AG09319 (cell line): ENCODE data around the gene PXK.
"Not testable (repeated sequence)": the region's sequence is repeated elsewhere in the genome, so short reads cannot be mapped to it uniquely, and the experiment has no call there.

ENCODE experiments used
- DNase-seq: peaks from one replicate; pipeline ENCODE4 v3.0.0-alpha.2; 2010; ENCODE audit warnings: low read depth; ENCODE audit errors: extremely low read depth
- CTCF ChIP-seq: IDR thresholded peaks from 2 replicates; pipeline ENCODE4 v1.5.1; 2011; ENCODE audit warnings: low read depth, mild to moderate bottlenecking, inconsistent platforms, low read length, moderate library complexity

The PXK gene

GRCh38 chr3:58433400-58434167 lies 100.9 kb downstream of the PXK start, which contains the start of gene PDHB:
PDHB (minus strand) TSS chr3:58433832; CDS start chr3:58433809, 23 bp downstream.
- peak; percentile 65 for DNase-seq
- no peak for TF ChIP-seq CTCF

- no peak for TF ChIP-seq CTCF
- DNase-seq = no peak
Observed at GRCh38 chr3:58434168-58434504, 101.4 kb downstream of the PXK start.

GRCh38 chr3:58434511-58434910 lies 101.8 kb downstream of the PXK start:
- TF ChIP-seq CTCF = no peak
- no peak for DNase-seq

- DNase-seq = peak; percentile 45
- no peak for TF ChIP-seq CTCF
Observed at GRCh38 chr3:58434990-58435389, 102.3 kb downstream of the PXK start.

GRCh38 chr3:58437276-58437675 lies 104.6 kb downstream of the PXK start:
- DNase-seq = not testable (repeated sequence)

GRCh38 chr3:58440996-58441355 lies 108.3 kb downstream of the PXK start:
- not testable (repeated sequence) for DNase-seq

- no peak for TF ChIP-seq CTCF
Observed at GRCh38 chr3:58441514-58442450, 109.1 kb downstream of the PXK start.

GRCh38 chr3:58452176-58452575 lies 119.5 kb downstream of the PXK start:
- DNase-seq = no peak
- no peak for TF ChIP-seq CTCF

More at GRCh38 chr3:58441514-58442450, 109.1 kb downstream of the PXK start:
- DNase-seq = no peak
